B cell (primary cell): Measurements from ENCODE around the gene ABTB2. TPM values are rescaled to one million over a fixed set of nuclear protein-coding genes. Genes with fewer than 3 reads are reported as not detected.

ENCODE experiments used
- ATAC-seq: fragments of 200-7000 bp; cut with Tn5 transposase; one replicate; pipeline ENCODE4 v1.10.0; 2021; ENCODE audit warnings: low read depth, mild to moderate bottlenecking, moderate number of reproducible peaks, moderate library complexity
- CTCF ChIA-PET: fragments of 350-600 bp; sonication (Branson Sonifier 250); formaldehyde crosslinking; loops from one replicate; lab custom pipeline; 2021; ENCODE audit warnings: antibody characterized with exemption, inconsistent platforms; lab: Charles Lee
- POLR2A ChIA-PET: fragments of 350-600 bp; sonication (Branson Sonifier 250); formaldehyde crosslinking; loops from one replicate; lab custom pipeline; 2021; ENCODE audit warnings: antibody characterized with exemption; lab: Charles Lee
- DNase-seq: peaks from one replicate; pipeline ENCODE4 v3.0.0; 2013
- H2AFZ ChIP-seq: 2 replicates; pipeline ENCODE4 v1.6.1; 2012; ENCODE audit warnings: mild to moderate bottlenecking, low read depth, low read length; ENCODE audit not compliant: insufficient read depth, poor library complexity, severe bottlenecking
- H3K27ac ChIP-seq, 2 donors: 1 replicate in 1 of 2; 2 replicates in 1 of 2; pipeline ENCODE4 v1.5.1; 2012 to 2013; ENCODE audit warnings: low read length in 2 of 2, mild to moderate bottlenecking in 2 of 2, moderate library complexity in 1 of 2
- H3K27me3 ChIP-seq, 4 experiments: fragments of 200-600 bp in 1 of 4; sonication (generic) in 1 of 4; replicated peaks in 1 of 4; 1 replicate in 2 of 4; 2 replicates in 2 of 4; pipeline versions ENCODE4 v1.6.1 to v1.7.0; 2013 to 2016; ENCODE audit warnings: low read length in 3 of 4, mild to moderate bottlenecking in 2 of 4, mixed read lengths in 1 of 4, moderate library complexity in 1 of 4; ENCODE audit not compliant: insufficient read depth in 4 of 4, control insufficient read depth in 3 of 4; ENCODE audit errors: control extremely low read depth in 1 of 4
- H3K36me3 ChIP-seq, 2 experiments: replicated peaks in 1 of 2; 1 replicate in 1 of 2; 2 replicates in 1 of 2; pipeline versions ENCODE4 v1.6.1 to v1.7.1; 2013; ENCODE audit warnings: low read length in 1 of 2; ENCODE audit not compliant: insufficient read depth in 2 of 2, control insufficient read depth in 1 of 2; ENCODE audit errors: control extremely low read depth in 1 of 2, extremely low read depth in 1 of 2
- H3K4me1 ChIP-seq, 2 donors: fragments of 200-600 bp in 1 of 2; sonication (generic) in 1 of 2; 1 replicate in 1 of 2; 2 replicates in 1 of 2; pipeline versions ENCODE4 v1.5.1 to v1.6.1; 2013 to 2017; ENCODE audit warnings: low read length in 2 of 2; ENCODE audit not compliant: control insufficient read depth in 2 of 2, insufficient read depth in 2 of 2
- H3K4me2 ChIP-seq: replicated peaks from 2 replicates; pipeline ENCODE3; 2012; ENCODE audit warnings: mild to moderate bottlenecking, low read depth, low read length; ENCODE audit not compliant: poor library complexity, severe bottlenecking
- H3K4me3 ChIP-seq, 5 experiments: fragments of 200-600 bp in 1 of 5; sonication (generic) in 1 of 5; 1 replicate in 3 of 5; 2 replicates in 2 of 5; pipeline versions ENCODE4 v1.5.1 to v1.7.0; 2011 to 2016; ENCODE audit warnings: low read length in 4 of 5, mild to moderate bottlenecking in 4 of 5, low read depth in 2 of 5, control low read depth in 1 of 5, moderate library complexity in 1 of 5; ENCODE audit not compliant: insufficient read depth in 1 of 5; ENCODE audit errors: control extremely low read depth in 1 of 5, extremely low read depth in 1 of 5
- H3K79me2 ChIP-seq: fragments of 200-600 bp; sonication (generic); one replicate; pipeline ENCODE4 v1.6.0; 2016; ENCODE audit warnings: low read length; ENCODE audit not compliant: control insufficient read depth, insufficient read depth
- H3K9ac ChIP-seq: fragments of 200-600 bp; sonication (generic); 2 replicates; pipeline ENCODE4 v1.6.1; 2017; ENCODE audit warnings: mild to moderate bottlenecking, low read length, moderate library complexity
- H3K9me3 ChIP-seq, 3 donors: one replicate each; pipeline versions ENCODE4 v1.6.1 to v1.7.1; 2013; ENCODE audit warnings: low read length in 2 of 3; ENCODE audit not compliant: control insufficient read depth in 2 of 3, insufficient read depth in 1 of 3; ENCODE audit errors: control extremely low read depth in 1 of 3
- H4K20me1 ChIP-seq: 2 replicates; pipeline ENCODE4 v1.6.0; 2012; ENCODE audit warnings: mild to moderate bottlenecking, low read length; ENCODE audit not compliant: insufficient read depth, control insufficient read depth, poor library complexity, severe bottlenecking
- H3K27ac Mint-ChIP-seq: one replicate; pipeline ENCODE4 v1.8.0; 2021; ENCODE audit warnings: mixed read lengths
- H3K27me3 Mint-ChIP-seq: one replicate; pipeline ENCODE4 v1.8.0; 2021; ENCODE audit warnings: mixed read lengths
- H3K4me1 Mint-ChIP-seq: one replicate; pipeline ENCODE4 v1.8.0; 2021; ENCODE audit warnings: mixed read lengths
- H3K4me3 Mint-ChIP-seq: one replicate; pipeline ENCODE4 v1.8.0; 2021; ENCODE audit warnings: mixed read lengths
- H3K9me3 Mint-ChIP-seq: one replicate; pipeline ENCODE4 v1.8.0; 2022; ENCODE audit warnings: mixed read lengths; ENCODE audit not compliant: insufficient read depth
- EZH2 ChIP-seq: IDR thresholded peaks from 2 replicates; pipeline ENCODE4 v1.6.1; 2012; ENCODE audit warnings: borderline replicate concordance, low read depth, mild to moderate bottlenecking, moderate library complexity, low read length; ENCODE audit not compliant: insufficient read depth, poor library complexity, severe bottlenecking
- WGBS: methylation state at CpG from one replicate; pipeline ENCODE4 v1.1.5; 2013; ENCODE audit warnings: missing lambda C conversion rate; ENCODE audit not compliant: insufficient coverage; 5-methylcytosine and 5-hydroxymethylcytosine counted together
- intact Hi-C: fragments of 100-400 bp; cut with micrococcal nuclease; formaldehyde crosslinking; loops from one replicate; pipeline ENCODE4 v1.10.0; 2022
- polyA plus RNA-seq: library from polyadenylated mRNA; depleted of rRNA; stranded (reverse); fragments of >200 nt; gene quantifications from 2 replicates; pipeline ENCODE4 v1.2.3, GENCODE V29; 2012
- total RNA-seq, 2 donors: library from RNA; stranded (reverse); fragments of 120-200 nt in 1 of 2; gene quantifications; 1 replicate in 1 of 2; 2 replicates in 1 of 2; pipeline versions ENCODE4 v1.2.3 to v1.2.4, GENCODE V29; 2013 to 2022
- TF ChIP-seq, protein P1 (sequence below): fragments of 200-600 bp; IDR thresholded peaks from one replicate; pipeline ENCODE4 v1.8.0; 2022; ENCODE audit warnings: antibody characterized with exemption, mild to moderate bottlenecking

ABTB2 gene
- total and polyA plus RNA-seq, 2 donors (not counting 1 experiment from before 2014, with no cell fraction given) = 0.30 to 5.9 TPM

GRCh38 chr11:34176751-34177209 lies 181.0 kb downstream of the ABTB2 start:
- 100% methylated on average over 2 of the region's 2 CpGs for WGBS
- Histone ChIP-seq H3K79me2 (no peaks in the 10 kb centered on the region), H2AFZ (no peak overlapping the region), H3K36me3 (no peaks in the 10 kb centered on the region), H3K9ac (no peak overlapping the region), H3K27me3 (peaks cover 0 to 11% (median 0%) of the 10 kb centered on the region in 4 experiments), H3K27ac (no peak overlapping the region), H3K4me1 (peaks cover 0 to 11% of the 10 kb centered on the region in 2 donors), H3K9me3 (no peaks in the 10 kb centered on the region), H3K4me3 (no peak overlapping the region), H3K4me2 (no peak overlapping the region), H4K20me1 (no peaks in the 10 kb centered on the region)
- Mint-ChIP-seq H3K4me1 (peaks cover 5% of the 10 kb centered on the region), H3K27ac (no peak overlapping the region), H3K4me3 (no peak overlapping the region), H3K27me3 (no peaks in the 10 kb centered on the region), H3K9me3 (no peaks in the 10 kb centered on the region)
- no peak for TF ChIP-seq EZH2
- TF ChIP-seq, protein P1, sequence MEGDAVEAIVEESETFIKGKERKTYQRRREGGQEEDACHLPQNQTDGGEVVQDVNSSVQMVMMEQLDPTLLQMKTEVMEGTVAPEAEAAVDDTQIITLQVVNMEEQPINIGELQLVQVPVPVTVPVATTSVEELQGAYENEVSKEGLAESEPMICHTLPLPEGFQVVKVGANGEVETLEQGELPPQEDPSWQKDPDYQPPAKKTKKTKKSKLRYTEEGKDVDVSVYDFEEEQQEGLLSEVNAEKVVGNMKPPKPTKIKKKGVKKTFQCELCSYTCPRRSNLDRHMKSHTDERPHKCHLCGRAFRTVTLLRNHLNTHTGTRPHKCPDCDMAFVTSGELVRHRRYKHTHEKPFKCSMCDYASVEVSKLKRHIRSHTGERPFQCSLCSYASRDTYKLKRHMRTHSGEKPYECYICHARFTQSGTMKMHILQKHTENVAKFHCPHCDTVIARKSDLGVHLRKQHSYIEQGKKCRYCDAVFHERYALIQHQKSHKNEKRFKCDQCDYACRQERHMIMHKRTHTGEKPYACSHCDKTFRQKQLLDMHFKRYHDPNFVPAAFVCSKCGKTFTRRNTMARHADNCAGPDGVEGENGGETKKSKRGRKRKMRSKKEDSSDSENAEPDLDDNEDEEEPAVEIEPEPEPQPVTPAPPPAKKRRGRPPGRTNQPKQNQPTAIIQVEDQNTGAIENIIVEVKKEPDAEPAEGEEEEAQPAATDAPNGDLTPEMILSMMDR = no peak
- DNase-seq (no peak), ATAC-seq (no peak)
- ChIA-PET POLR2A (no interaction called here), CTCF (interaction anchor here (0.7 to 0.9 kb wide), 2 partner anchors 184 to 1371 kb away, joined by 3 to 4 read pairs; no protein-coding TSS in a partner anchor)
- intact Hi-C loops = no loop called here

DNA sequence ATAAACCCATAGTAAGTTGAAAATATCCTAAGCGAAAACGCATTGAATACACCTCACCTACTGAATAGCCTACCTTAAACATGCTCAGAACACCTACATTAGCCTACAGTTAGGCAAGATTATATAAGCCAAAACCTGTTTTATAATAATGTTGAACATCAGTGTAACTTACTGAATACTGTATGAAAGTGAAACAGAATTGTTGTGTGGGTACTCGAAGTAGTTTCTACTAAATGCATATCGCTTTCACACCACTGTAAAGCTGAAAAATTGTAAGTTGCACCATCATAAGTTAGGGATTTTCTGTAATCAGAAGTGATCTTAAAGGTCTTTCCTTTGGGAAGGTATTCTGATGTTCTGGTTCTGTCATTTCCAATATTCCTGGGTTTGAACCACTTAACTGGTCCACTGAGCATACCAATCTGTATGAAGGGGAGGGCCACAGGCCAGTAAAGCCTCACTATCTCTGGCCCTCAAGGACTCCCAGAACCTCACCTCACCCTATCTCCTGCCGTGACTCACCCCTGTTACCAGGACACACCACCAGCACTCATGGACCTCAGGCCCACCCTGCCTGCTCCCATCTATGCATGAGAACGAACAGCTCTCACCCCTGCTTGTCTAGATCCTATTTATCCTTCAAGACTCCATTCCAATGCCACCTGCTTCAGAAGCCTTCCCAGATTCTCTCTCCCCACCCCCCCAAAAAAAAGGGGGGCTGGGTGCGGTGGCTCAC lies 182.4 kb downstream of the ABTB2 start:
- Mint-ChIP-seq H3K9me3 (no peaks in the 10 kb centered on the region), H3K27me3 (no peaks in the 10 kb centered on the region), H3K4me1 (peaks cover 5% of the 10 kb centered on the region), H3K4me3 (no peak overlapping the region), H3K27ac (no peak overlapping the region)
- ChIA-PET POLR2A (no interaction called here), CTCF (interaction anchor here (1.2 to 7.0 kb wide), 13 partner anchors 10 to 347 kb away, joined by 3 to 129 read pairs (median 11); partner anchors contain the start of genes ABTB2 and CAT)
- DNase-seq (no peak), ATAC-seq (no peak)
- no peak overlapping the region for H2AFZ ChIP-seq
- H3K4me2 ChIP-seq = no peak overlapping the region
- H3K4me3 ChIP-seq = no peak overlapping the region
- intact Hi-C loops = loop anchor here (2.0 kb wide), 1 partner anchor 75 kb away; no protein-coding TSS in a partner anchor
- H3K79me2 ChIP-seq = no peaks in the 10 kb centered on the region
- no peaks in the 10 kb centered on the region for H4K20me1 ChIP-seq
- TF ChIP-seq EZH2 = no peak
- TF ChIP-seq, protein P1 = no peak
- 95% methylated on average over 2 of the region's 7 CpGs for WGBS
- peaks cover 0 to 11% of the 10 kb centered on the region in 2 donors for H3K4me1 ChIP-seq
- peaks cover 0 to 11% (median 0%) of the 10 kb centered on the region in 4 experiments for H3K27me3 ChIP-seq
- H3K27ac ChIP-seq = no peak overlapping the region
- no peak overlapping the region for H3K9ac ChIP-seq
- H3K9me3 ChIP-seq = no peaks in the 10 kb centered on the region
- H3K36me3 ChIP-seq = no peaks in the 10 kb centered on the region
